Lung (tissue), 12 donors: ENCODE data around the gene TXK. TPM values are rescaled to one million over a fixed set of nuclear protein-coding genes. Genes with fewer than 3 reads are reported as not detected.
A peak's percentile ranks its signal among the peaks of the same experiment; 100 is the strongest.

Source experiments
- ATAC-seq: fragments of 200-7000 bp; cut with Tn5 transposase; one replicate; pipeline ENCODE4 v1.9.1; 2020; ENCODE audit warnings: moderate number of reproducible peaks; ENCODE audit not compliant: insufficient read depth, low FRiP score
- DNase-seq, 3 donors: peaks; one replicate each; pipeline ENCODE4 v3.0.0-alpha.2; 2013 to 2017
- H3K27ac ChIP-seq, 2 donors: one replicate each; pipeline ENCODE4 v1.5.1; 2013; ENCODE audit warnings: mild to moderate bottlenecking in 2 of 2, moderate library complexity in 2 of 2, control low read depth in 1 of 2, inconsistent platforms in 1 of 2, low read depth in 1 of 2, low read length in 1 of 2
- H3K27me3 ChIP-seq, 3 donors: one replicate each; pipeline ENCODE4 v1.5.1; 2013; ENCODE audit warnings: low read length in 2 of 3; ENCODE audit not compliant: control insufficient read depth in 3 of 3, insufficient read depth in 3 of 3
- H3K36me3 ChIP-seq, 4 donors: one replicate each; pipeline ENCODE4 v1.5.1; 2013; ENCODE audit warnings: low read length in 4 of 4, mild to moderate bottlenecking in 1 of 4, moderate library complexity in 1 of 4; ENCODE audit not compliant: control insufficient read depth in 4 of 4, insufficient read depth in 4 of 4
- H3K4me1 ChIP-seq, 5 donors: one replicate each; pipeline ENCODE4 v1.5.1; 2013; ENCODE audit warnings: low read length in 5 of 5, mild to moderate bottlenecking in 2 of 5, moderate library complexity in 1 of 5; ENCODE audit not compliant: control insufficient read depth in 5 of 5, insufficient read depth in 5 of 5
- H3K4me3 ChIP-seq: one replicate; pipeline ENCODE4 v1.5.1; 2013; ENCODE audit warnings: mild to moderate bottlenecking, control low read depth, moderate library complexity
- H3K9ac ChIP-seq, 2 donors: one replicate each; pipeline ENCODE4 v1.5.1; 2013; ENCODE audit warnings: low read length in 2 of 2, control low read depth in 1 of 2; ENCODE audit not compliant: insufficient read depth in 1 of 2
- H3K9me3 ChIP-seq, 4 donors: one replicate each; pipeline ENCODE4 v1.5.1; 2013; ENCODE audit warnings: low read length in 3 of 4, mild to moderate bottlenecking in 1 of 4, moderate library complexity in 1 of 4; ENCODE audit not compliant: control insufficient read depth in 4 of 4, insufficient read depth in 3 of 4
- WGBS, 2 donors: extraction: QIAGEN DNeasy Blood & Tissue Kit; methylation state at CpG; one replicate each; pipeline ENCODE4 v1.1.7; 2013; 5-methylcytosine and 5-hydroxymethylcytosine counted together
- polyA plus RNA-seq, 2 donors: library from polyadenylated mRNA; stranded (reverse); fragments of 200-250 nt; gene quantifications; one replicate each; pipeline ENCODE4 v1.2.1, GENCODE V29; 2013
- total RNA-seq, 2 donors: library from RNA; depleted of rRNA in 1 of 2; stranded (reverse); fragments of >200 nt in 1 of 2; gene quantifications; one replicate each; pipeline ENCODE4 v1.2.1, GENCODE V29; 2014 to 2021
- TF ChIP-seq, protein P1 (sequence below): IDR thresholded peaks from 2 replicates; pipeline ENCODE4 v1.5.1; 2012; ENCODE audit warnings: mild to moderate bottlenecking; ENCODE audit errors: control extremely low read depth, extremely low read depth
- donor health status: control.
- donor health status: control.
- donor health status: Bipolar disorder and iron deficiency.
- donor health status: healthy.
- donor health status: DM: yes; HTN: yes; CAD: no.

The TXK gene
- total and polyA plus RNA-seq, 4 donors: 0.91 to 9.1 (median 2.0) TPM

DNA sequence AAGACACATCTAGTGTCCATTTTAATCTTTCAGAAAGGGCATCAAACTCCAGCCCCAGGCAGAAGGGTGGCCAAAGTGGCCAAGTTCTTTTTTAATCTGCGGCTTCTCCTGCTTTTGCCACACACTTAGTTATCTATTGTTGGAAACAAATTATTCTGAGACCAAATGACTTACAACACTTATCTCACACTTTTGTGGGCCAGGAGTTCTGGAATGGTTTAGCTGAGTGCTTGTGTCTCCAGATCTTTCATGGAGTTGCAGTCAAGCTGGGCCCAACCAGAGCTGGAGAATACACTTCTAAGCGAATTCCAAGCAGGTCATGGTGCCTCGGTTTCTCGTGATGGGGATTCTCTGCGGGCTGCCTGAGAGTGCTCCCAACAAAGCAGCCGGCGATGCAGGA, 4.0 kb downstream of the TXK start:
- Histone ChIP-seq H3K9ac (no peak overlapping the region), H3K9me3 (no peaks in the 10 kb centered on the region), H3K4me3 (no peak overlapping the region), H3K36me3 (no peaks in the 10 kb centered on the region), H3K4me1 (peaks cover 0 to 37% (median 9%) of the 10 kb centered on the region in 5 donors), H3K27me3 (no peaks in the 10 kb centered on the region), H3K27ac (no peak overlapping the region)
- TF ChIP-seq, protein P1, sequence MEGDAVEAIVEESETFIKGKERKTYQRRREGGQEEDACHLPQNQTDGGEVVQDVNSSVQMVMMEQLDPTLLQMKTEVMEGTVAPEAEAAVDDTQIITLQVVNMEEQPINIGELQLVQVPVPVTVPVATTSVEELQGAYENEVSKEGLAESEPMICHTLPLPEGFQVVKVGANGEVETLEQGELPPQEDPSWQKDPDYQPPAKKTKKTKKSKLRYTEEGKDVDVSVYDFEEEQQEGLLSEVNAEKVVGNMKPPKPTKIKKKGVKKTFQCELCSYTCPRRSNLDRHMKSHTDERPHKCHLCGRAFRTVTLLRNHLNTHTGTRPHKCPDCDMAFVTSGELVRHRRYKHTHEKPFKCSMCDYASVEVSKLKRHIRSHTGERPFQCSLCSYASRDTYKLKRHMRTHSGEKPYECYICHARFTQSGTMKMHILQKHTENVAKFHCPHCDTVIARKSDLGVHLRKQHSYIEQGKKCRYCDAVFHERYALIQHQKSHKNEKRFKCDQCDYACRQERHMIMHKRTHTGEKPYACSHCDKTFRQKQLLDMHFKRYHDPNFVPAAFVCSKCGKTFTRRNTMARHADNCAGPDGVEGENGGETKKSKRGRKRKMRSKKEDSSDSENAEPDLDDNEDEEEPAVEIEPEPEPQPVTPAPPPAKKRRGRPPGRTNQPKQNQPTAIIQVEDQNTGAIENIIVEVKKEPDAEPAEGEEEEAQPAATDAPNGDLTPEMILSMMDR: no peak
- WGBS, 2 donors: 88 to 96% methylated on average over 7 of the region's 7 CpGs
- DNase-seq (no peak), ATAC-seq (no peak)

DNA sequence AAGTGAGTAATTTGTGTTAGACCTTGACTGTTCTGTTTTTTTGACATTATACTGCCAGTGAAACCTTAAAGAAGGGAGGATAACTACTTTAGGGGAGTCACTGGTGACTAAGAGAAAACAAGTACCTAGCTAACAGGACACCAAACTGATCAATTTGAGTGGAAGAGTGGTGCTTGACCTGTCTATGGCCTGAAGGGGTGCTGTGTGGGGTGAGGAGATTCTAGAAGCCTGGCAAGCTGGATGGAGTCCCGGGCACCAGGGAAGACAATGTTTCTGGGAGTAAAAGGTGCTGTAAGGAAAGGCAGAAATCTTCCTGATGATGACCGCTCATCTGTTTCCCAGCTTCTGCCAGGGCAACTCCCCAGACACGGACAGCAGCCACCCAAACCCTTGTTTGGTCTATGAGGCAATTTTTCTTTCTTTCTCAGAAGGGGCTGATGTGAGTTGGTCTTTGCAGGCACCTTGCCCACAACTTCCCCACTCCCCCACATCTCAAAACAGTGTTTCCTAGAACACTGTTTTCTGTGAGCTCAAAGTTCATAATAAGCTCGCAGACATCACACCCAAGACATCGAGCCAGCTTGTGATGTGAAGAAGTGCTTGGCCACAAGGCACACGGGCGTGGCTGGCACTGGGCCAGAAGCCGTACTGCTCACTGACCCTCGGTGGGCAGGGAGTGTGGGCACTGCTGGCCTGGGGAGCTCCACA, 4.6 kb downstream of the TXK start:
- Histone ChIP-seq H3K4me1 (peaks cover 0 to 34% (median 9%) of the 10 kb centered on the region in 5 donors), H3K9me3 (no peaks in the 10 kb centered on the region), H3K27me3 (no peaks in the 10 kb centered on the region), H3K27ac (peak overlapping the region in 1 of 2 donors; percentile 18), H3K36me3 (no peaks in the 10 kb centered on the region), H3K9ac (no peak overlapping the region), H3K4me3 (no peak overlapping the region)
- DNase-seq: no peak
- TF ChIP-seq, protein P1: no peak
- ATAC-seq: no peak
- whole genome bisulfite sequencing, 2 donors: 27 to 34% methylated on average over 9 of the region's 9 CpGs

DNA sequence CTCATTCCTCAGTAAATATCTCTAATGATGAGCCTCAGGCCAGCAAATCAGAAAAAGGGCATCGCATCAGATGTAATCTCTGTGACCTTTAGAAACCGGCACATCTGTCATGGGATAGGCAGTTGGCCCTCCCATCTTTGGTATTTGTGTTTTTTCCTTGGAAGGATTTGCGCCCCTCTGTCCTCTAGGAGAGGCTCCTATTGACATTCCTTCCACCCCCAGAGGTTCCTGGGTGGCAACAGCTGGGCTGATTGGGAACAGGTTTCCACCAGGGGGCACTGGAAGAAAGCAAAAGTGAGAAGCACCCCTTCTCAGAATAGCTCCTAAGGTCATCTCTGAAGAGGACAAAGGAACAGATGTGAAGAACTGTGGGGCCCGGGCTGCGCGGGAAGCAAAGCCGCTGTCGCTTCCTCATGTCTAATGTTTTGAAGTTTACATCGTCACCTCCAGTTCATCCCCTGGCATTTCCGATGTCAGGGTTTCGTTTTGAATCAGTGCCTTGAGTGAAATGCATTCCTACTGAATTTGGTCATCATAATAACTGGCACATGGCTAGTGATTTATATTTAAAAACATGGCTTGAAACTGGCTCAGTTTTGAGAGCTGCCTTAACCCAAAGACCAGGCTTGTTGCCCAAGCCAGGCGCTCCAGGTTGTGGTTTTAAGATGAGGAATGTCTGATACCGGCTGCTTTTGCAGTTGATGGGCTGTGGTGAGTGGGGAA, 6.2 kb downstream of the TXK start:
- TF ChIP-seq, protein P1: peak; percentile 54
- peaks cover 0 to 26% (median 7%) of the 10 kb centered on the region in 5 donors for H3K4me1 ChIP-seq
- 10 to 21% methylated on average over 13 of the region's 13 CpGs for WGBS, 2 donors

More for the DNA sequence above, 6.2 kb downstream of the TXK start:
- Histone ChIP-seq H3K4me3 (no peak overlapping the region), H3K36me3 (no peaks in the 10 kb centered on the region), H3K9ac (peak overlapping the region in 1 of 2 donors; percentile 42), H3K27ac (peak overlapping the region; percentile 69 to 76), H3K27me3 (no peaks in the 10 kb centered on the region), H3K9me3 (no peaks in the 10 kb centered on the region)
- DNase-seq (peak; percentile 67 to 72 (median 69)), ATAC-seq (peak; percentile 66)
